HCT116 (cell line): Measurements from ENCODE around the gene HSF4. TPM values are rescaled to one million over a fixed set of nuclear protein-coding genes. Genes with fewer than 3 reads are reported as not detected.

Source experiments
- ATAC-seq: fragments of 200-7000 bp; cut with Tn5 transposase; 2 replicates; pipeline ENCODE4 v1.9.1; 2020; ENCODE audit warnings: mild to moderate bottlenecking, moderate library complexity
- BruUV-seq: library from RNA; stranded (reverse); fragments of 400-500 nt; replicated peaks from 2 replicates; lab custom pipeline; 2021; lab: Mats Ljungman, UMichigan
- CTCF ChIA-PET: fragments of 300-600 bp; sonication (Branson Sonifier 250); formaldehyde crosslinking; loops from one replicate; lab custom pipeline; 2021; ENCODE audit warnings: antibody characterized with exemption; lab: Charles Lee
- POLR2A ChIA-PET: fragments of 300-600, 350-600 bp; sonication (Branson Sonifier 250); formaldehyde crosslinking; loops from one replicate; lab custom pipeline; 2021; ENCODE audit warnings: antibody characterized with exemption; lab: Charles Lee
- RAD21 ChIA-PET, 2 experiments: fragments of 300-600 bp; sonication (Branson Sonifier 250); formaldehyde crosslinking; loops; one replicate each; lab custom pipeline; 2023; ENCODE audit warnings: low total read pairs in 2 of 2; ENCODE audit not compliant: uncharacterized antibody in 2 of 2, unreplicated experiment in 2 of 2, low non-redundant PET in 1 of 2; lab: Charles Lee
- DNase-seq: peaks from one replicate; pipeline ENCODE4 v3.0.0-alpha.2; 2010; ENCODE audit warnings: low read depth, low spot score
- H2AFZ ChIP-seq: fragments of 200-600 bp; shearing (Covaris generic), sonication (generic); 2 replicates; pipeline ENCODE4 v1.6.1; 2017; ENCODE audit warnings: low read depth, mixed run types, mixed read lengths, antibody characterized with exemption, low read length; ENCODE audit not compliant: poor library complexity, severe bottlenecking
- H3K27ac ChIP-seq: 2 replicates; pipeline ENCODE4 v1.5.1; 2012; ENCODE audit warnings: low read depth, low read length
- H3K27me3 ChIP-seq: fragments of 200-600 bp; sonication (generic); 2 replicates; pipeline ENCODE4 v1.6.1; 2016; ENCODE audit warnings: mixed run types, low read length, mixed read lengths; ENCODE audit not compliant: insufficient read depth
- H3K36me3 ChIP-seq, 2 experiments: fragments of 200-500 bp in 1 of 2; fragments of 200-600 bp in 1 of 2; sonication (Bioruptor generic) in 1 of 2; sonication (generic) in 1 of 2; 2 replicates each; pipeline versions ENCODE4 v1.5.1 to v1.6.1; 2014 to 2016; ENCODE audit warnings: low read length in 2 of 2, inconsistent platforms in 1 of 2, mixed read lengths in 1 of 2, mixed run types in 1 of 2; ENCODE audit not compliant: insufficient read depth in 2 of 2, control insufficient read depth in 1 of 2
- H3K4me1 ChIP-seq, 2 experiments: fragments of 200-600 bp in 1 of 2; sonication (generic) in 1 of 2; 2 replicates each; pipeline versions ENCODE4 v1.5.1 to v1.6.1; 2012 to 2017; ENCODE audit warnings: low read length in 2 of 2, inconsistent platforms in 1 of 2, mild to moderate bottlenecking in 1 of 2, mixed read lengths in 1 of 2, mixed run types in 1 of 2, moderate library complexity in 1 of 2; ENCODE audit not compliant: insufficient read depth in 2 of 2, control insufficient read depth in 1 of 2
- H3K4me2 ChIP-seq: fragments of 200-600 bp; sonication (generic); 2 replicates; pipeline ENCODE4 v1.6.1; 2017; ENCODE audit warnings: mixed run types, low read length, mixed read lengths
- H3K4me3 ChIP-seq, 2 experiments: fragments of 200-600 bp in 1 of 2; sonication (generic) in 1 of 2; replicated peaks in 1 of 2; 2 replicates each; pipeline ENCODE4 v1.5.1; 2011 to 2016; ENCODE audit warnings: low read length in 2 of 2, control low read depth in 1 of 2, low read depth in 1 of 2, mild to moderate bottlenecking in 1 of 2, mixed read lengths in 1 of 2, mixed run types in 1 of 2
- H3K79me2 ChIP-seq: fragments of 200-600 bp; sonication (generic); 2 replicates; pipeline ENCODE4 v1.6.1; 2017; ENCODE audit warnings: mild to moderate bottlenecking, mixed run types, low read length, moderate library complexity, mixed read lengths; ENCODE audit not compliant: insufficient read depth
- H3K9ac ChIP-seq: fragments of 200-600 bp; sonication (generic); 2 replicates; pipeline ENCODE4 v1.6.1; 2016; ENCODE audit warnings: low read length, mixed read lengths
- H3K9me2 ChIP-seq: fragments of 200-600 bp; sonication (generic), shearing (Covaris generic); 2 replicates; pipeline ENCODE4 v1.6.1; 2017; ENCODE audit warnings: mixed run types, mild to moderate bottlenecking, moderate library complexity; ENCODE audit not compliant: insufficient read depth
- H3K9me3 ChIP-seq, 2 experiments: fragments of 200-500 bp in 1 of 2; fragments of 200-600 bp in 1 of 2; sonication (Bioruptor generic) in 1 of 2; sonication (generic) in 1 of 2; 2 replicates each; pipeline ENCODE4 v1.6.1; 2014 to 2017; ENCODE audit warnings: low read length in 2 of 2, mixed read lengths in 2 of 2, inconsistent platforms in 1 of 2, low read depth in 1 of 2, mild to moderate bottlenecking in 1 of 2, mixed run types in 1 of 2, moderate library complexity in 1 of 2; ENCODE audit not compliant: control insufficient read depth in 1 of 2, insufficient read depth in 1 of 2
- H4K20me1 ChIP-seq: fragments of 200-600 bp; sonication (generic), shearing (Covaris generic); 2 replicates; pipeline ENCODE4 v1.6.1; 2017; ENCODE audit warnings: mixed run types, mild to moderate bottlenecking, moderate library complexity; ENCODE audit not compliant: insufficient read depth
- ATF3 ChIP-seq: IDR thresholded peaks from 2 replicates; pipeline ENCODE4 v1.6.1; 2012
- CBX3 ChIP-seq: IDR thresholded peaks from 2 replicates; pipeline ENCODE4 v1.6.1; 2012; ENCODE audit warnings: low read depth
- EGR1 ChIP-seq: IDR thresholded peaks from 2 replicates; pipeline ENCODE4 v1.6.1; 2012; ENCODE audit warnings: low read depth
- EZH2 ChIP-seq: fragments of 200-600 bp; sonication (generic); IDR thresholded peaks from 2 replicates; pipeline ENCODE4 v1.6.1; 2017; ENCODE audit warnings: antibody characterized with exemption, mixed run types
- EZH2phosphoT487 ChIP-seq: fragments of 200-600 bp; IDR thresholded peaks from 2 replicates; pipeline ENCODE4 v1.6.1; 2018; ENCODE audit warnings: antibody characterized with exemption, borderline replicate concordance
- FOSL1 ChIP-seq: IDR thresholded peaks from 2 replicates; pipeline ENCODE4 v1.6.1; 2012; ENCODE audit warnings: low read depth
- JUND ChIP-seq: IDR thresholded peaks from 2 replicates; pipeline ENCODE4 v1.6.1; 2012
- MAX ChIP-seq: IDR thresholded peaks from 2 replicates; pipeline ENCODE4 v1.6.1; 2012
- POLR2A ChIP-seq: IDR thresholded peaks from 2 replicates; pipeline ENCODE4 v1.7.0; 2011; ENCODE audit warnings: borderline replicate concordance; ENCODE audit not compliant: insufficient read depth, insufficient read length; ENCODE audit errors: extremely low read depth
- POLR2AphosphoS5 ChIP-seq: IDR thresholded peaks from 2 replicates; pipeline ENCODE4 v1.6.1; 2011; ENCODE audit warnings: mild to moderate bottlenecking, low read depth, low read length, moderate library complexity
- RAD21 ChIP-seq: IDR thresholded peaks from 2 replicates; pipeline ENCODE4 v1.6.1; 2012; ENCODE audit warnings: low read depth, mild to moderate bottlenecking
- SIN3A ChIP-seq: IDR thresholded peaks from 2 replicates; pipeline ENCODE4 v1.6.1; 2012; ENCODE audit warnings: low read depth
- SP1 ChIP-seq: IDR thresholded peaks from 2 replicates; pipeline ENCODE4 v1.6.1; 2012; ENCODE audit warnings: low read depth
- SRF ChIP-seq: IDR thresholded peaks from 2 replicates; pipeline ENCODE4 v1.6.1; 2012; ENCODE audit warnings: low read depth
- TCF7L2 ChIP-seq: IDR thresholded peaks from 2 replicates; pipeline ENCODE4 v1.7.0; 2011; ENCODE audit warnings: borderline replicate concordance, inconsistent platforms; ENCODE audit not compliant: insufficient read depth, insufficient read length; ENCODE audit errors: extremely low read depth
- YY1 ChIP-seq: IDR thresholded peaks from 2 replicates; pipeline ENCODE4 v1.6.1; 2011; ENCODE audit warnings: low read length, low read depth, moderate library complexity, mild to moderate bottlenecking; ENCODE audit not compliant: insufficient replicate concordance; ENCODE audit errors: extremely low read depth
- ZFX ChIP-seq: fragments of 450-650 bp; IDR thresholded peaks from 2 replicates; pipeline ENCODE4 v1.6.1; 2017
- ZNF274 ChIP-seq: fragments of 200-500 bp; sonication (Bioruptor generic); IDR thresholded peaks from 2 replicates; pipeline ENCODE4 v1.6.1; 2014; ENCODE audit warnings: mild to moderate bottlenecking, low read depth, low read length, inconsistent platforms
- intact Hi-C: fragments of 100-400 bp; cut with micrococcal nuclease; formaldehyde crosslinking; loops from 2 replicates; pipeline ENCODE4 v1.10.0; 2022
- total RNA-seq: library from RNA; stranded (reverse); gene quantifications from one replicate; pipeline ENCODE4 v1.2.1, GENCODE V29; 2021; ENCODE audit not compliant: unreplicated experiment

HSF4 gene
- total RNA-seq, 1 experiment from 2014 or later: 46.6 TPM

DNA sequence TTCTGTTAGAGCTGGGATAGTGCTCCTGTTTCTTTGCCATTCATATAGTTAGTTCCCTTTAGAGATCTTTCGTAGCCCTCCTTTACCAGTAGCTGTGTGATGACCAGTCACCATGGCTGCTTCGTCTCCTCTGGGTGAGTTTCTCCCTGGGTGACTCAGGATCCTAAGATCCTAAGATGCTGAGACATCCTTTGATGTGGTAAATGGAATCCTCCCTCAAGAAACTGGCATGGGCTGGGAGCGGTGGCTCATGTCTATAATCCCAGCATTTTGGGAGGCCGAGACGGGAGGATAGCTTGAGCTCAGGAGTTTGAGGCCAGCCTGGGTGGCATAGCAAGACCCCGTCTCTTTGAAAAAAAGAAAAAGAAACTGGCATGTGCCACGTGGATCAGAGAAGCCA is 48.9 kb upstream of the HSF4 start:
- RAD21 ChIA-PET: no interaction called here
- Histone ChIP-seq H3K4me3 (peak overlapping the region in 1 of 2 experiments; percentile 32; a peak in 2 of 4 replicates), H3K9ac (peak overlapping the region; percentile 34), H3K27ac (no peak overlapping the region; the same call in 1 of the 2 replicates), H4K20me1 (no peaks in the 10 kb centered on the region), H2AFZ (no peak overlapping the region), H3K79me2 (peaks cover 85% of the 10 kb centered on the region), H3K36me3 (peaks cover 0 to 5% of the 10 kb centered on the region in 2 experiments; a peak in 3 of 4 replicates), H3K9me2 (no peaks in the 10 kb centered on the region), H3K9me3 (no peaks in the 10 kb centered on the region), H3K4me1 (peaks cover 29 to 56% of the 10 kb centered on the region in 2 experiments), H3K4me2 (peak overlapping the region; percentile 74), H3K27me3 (no peaks in the 10 kb centered on the region)
- CTCF ChIA-PET: interaction anchor here (0.8 to 1.3 kb wide), 3 partner anchors 11 to 406 kb away, joined by 3 to 5 read pairs (median 3); no protein-coding TSS in a partner anchor
- intact Hi-C loops: no loop called here
- TF ChIP-seq ZFX (no peak), FOSL1 (peak; percentile 79), EZH2 (no peak), TCF7L2 (peak; percentile 91), EZH2phosphoT487 (no peak), POLR2A (no peak), SP1 (peak; percentile 48; the same call in 1 of the 2 replicates), CBX3 (peak; percentile 87; the same call in 1 of the 2 replicates), JUND (peak; percentile 85), SRF (no peak), EGR1 (no peak), SIN3A (peak; percentile 53; the same call in 1 of the 2 replicates), MAX (peak; percentile 37; the same call in 1 of the 2 replicates), YY1 (peak; percentile 72), ATF3 (no peak), RAD21 (no peak), ZNF274 (no peak), POLR2AphosphoS5 (peak; percentile 23; the same call in 1 of the 2 replicates)
- ATAC-seq (peak; percentile 93), DNase-seq (peak; percentile 85)
- POLR2A ChIA-PET: interaction anchor here (1.2 kb wide), 2 partner anchors 11 to 45 kb away, joined by 3 read pairs; no protein-coding TSS in a partner anchor
- no TSS peak for BruUV-seq
